Ovary (tissue), 9 donors: ENCODE data around the gene SPA17. TPM values are rescaled to one million over a fixed set of nuclear protein-coding genes. Genes with fewer than 3 reads are reported as not detected.

Source experiments
- DNase-seq, 5 donors: peaks; one replicate each; pipeline ENCODE4 v3.0.0-alpha.2; 2019 to 2020
- H3K27ac ChIP-seq, 2 donors: fragments of 200-600 bp; one replicate each; pipeline versions ENCODE4 v1.5.1 to v1.8.0; 2019 to 2022
- H3K27me3 ChIP-seq: fragments of 200-600 bp; one replicate; pipeline ENCODE4 v1.8.0; 2022
- H3K36me3 ChIP-seq: fragments of 200-600 bp; sonication (generic); one replicate; pipeline ENCODE4 v1.5.1; 2019
- H3K4me1 ChIP-seq: one replicate; pipeline ENCODE4 v1.8.1; 2013; ENCODE audit warnings: mild to moderate bottlenecking, moderate library complexity; ENCODE audit not compliant: insufficient read depth
- H3K4me3 ChIP-seq: fragments of 200-600 bp; sonication (generic); one replicate; pipeline ENCODE4 v1.5.1; 2017
- H3K9me3 ChIP-seq, 2 donors: fragments of 200-600 bp in 1 of 2; sonication (generic) in 1 of 2; one replicate each; pipeline versions ENCODE4 v1.5.1 to v1.8.1; 2013 to 2019; ENCODE audit warnings: mild to moderate bottlenecking in 1 of 2, moderate library complexity in 1 of 2
- EP300 ChIP-seq: sonication (generic); formaldehyde crosslinking; IDR thresholded peaks from one replicate; pipeline ENCODE4 v1.6.1; 2017; ENCODE audit warnings: antibody characterized with exemption
- POLR2A ChIP-seq: fragments of 450-650 bp; IDR thresholded peaks from one replicate; pipeline ENCODE4 v1.6.1; 2017; ENCODE audit warnings: antibody characterized with exemption, mild to moderate bottlenecking, moderate library complexity
- WGBS, 3 donors: extraction: QIAGEN DNeasy Blood & Tissue Kit in 1 of 3; methylation state at CpG; one replicate each; pipeline versions ENCODE4 v1.1.5 to v1.1.7; 2013 to 2017; 5-methylcytosine and 5-hydroxymethylcytosine counted together
- intact Hi-C, 4 donors: fragments of 100-400 bp; cut with DNase I; formaldehyde crosslinking; loops; one replicate each; pipeline versions ENCODE4 v1.11.0 to v1.15.1; 2022 to 2023
- polyA plus RNA-seq, 2 donors: library from polyadenylated mRNA; stranded (reverse); fragments of 200-250 nt in 1 of 2; fragments of 350-450 nt in 1 of 2; fragmentation: Illumina TruSeq in 1 of 2; extraction: RNeasy Lipid Tissue Mini Kit (QIAGEN cat#74804) in 1 of 2; gene quantifications; one replicate each; pipeline ENCODE4 v1.2.3, GENCODE V29; 2013 to 2014
- total RNA-seq, 7 donors: library from RNA; depleted of rRNA in 2 of 7; stranded (reverse); fragments of >200 nt in 2 of 7; fragmentation: NEBNext Ultra II Directional in 3 of 7; extraction: Animal tissue kit (Norgen Biotek cat#: 25700) in 3 of 7; gene quantifications; one replicate each; pipeline versions ENCODE4 v1.1.0 to v1.2.4, GENCODE V29; 2016 to 2023
- TF ChIP-seq, protein P1 (sequence below), 3 donors: fragments of 450-650 bp in 2 of 3; fragments of 200-600 bp in 1 of 3; IDR thresholded peaks; one replicate each; pipeline versions ENCODE4 v1.5.1 to v1.8.0; 2016 to 2022; ENCODE audit warnings: antibody characterized with exemption in 3 of 3, mild to moderate bottlenecking in 1 of 3
- donor health status: DM: no; HTN: no; CAD: no; lungs with moderate emphysema.
- donor health status: DM: no; HTN: no; CAD: no.
- donor health status: Bipolar disorder and iron deficiency.
- donor health status: DM: yes; HTN: yes; CAD: no.
- donor health status: DM: no; HTN: no; CAD: no.
- donor health status: DM: yes; HTN: yes; CAD: no.

The SPA17 gene
- total and polyA plus RNA-seq, 9 donors: 1.3 to 30.1 (median 3.0) TPM

GRCh38 chr11:124737638-124738305, 64.1 kb downstream of the SPA17 start:
- H3K36me3 ChIP-seq: no peaks in the 10 kb centered on the region
- no peaks in the 10 kb centered on the region for H3K27me3 ChIP-seq
- DNase-seq: no peak
- 81 to 86% (median 81%) methylated on average over 7 of the region's 7 CpGs for WGBS, 3 donors
- H3K27ac ChIP-seq: no peak overlapping the region
- intact Hi-C loops: no loop called here
- no peak overlapping the region for H3K4me3 ChIP-seq
- H3K9me3 ChIP-seq: no peaks in the 10 kb centered on the region
- no peak for TF ChIP-seq POLR2A
- TF ChIP-seq, protein P1, sequence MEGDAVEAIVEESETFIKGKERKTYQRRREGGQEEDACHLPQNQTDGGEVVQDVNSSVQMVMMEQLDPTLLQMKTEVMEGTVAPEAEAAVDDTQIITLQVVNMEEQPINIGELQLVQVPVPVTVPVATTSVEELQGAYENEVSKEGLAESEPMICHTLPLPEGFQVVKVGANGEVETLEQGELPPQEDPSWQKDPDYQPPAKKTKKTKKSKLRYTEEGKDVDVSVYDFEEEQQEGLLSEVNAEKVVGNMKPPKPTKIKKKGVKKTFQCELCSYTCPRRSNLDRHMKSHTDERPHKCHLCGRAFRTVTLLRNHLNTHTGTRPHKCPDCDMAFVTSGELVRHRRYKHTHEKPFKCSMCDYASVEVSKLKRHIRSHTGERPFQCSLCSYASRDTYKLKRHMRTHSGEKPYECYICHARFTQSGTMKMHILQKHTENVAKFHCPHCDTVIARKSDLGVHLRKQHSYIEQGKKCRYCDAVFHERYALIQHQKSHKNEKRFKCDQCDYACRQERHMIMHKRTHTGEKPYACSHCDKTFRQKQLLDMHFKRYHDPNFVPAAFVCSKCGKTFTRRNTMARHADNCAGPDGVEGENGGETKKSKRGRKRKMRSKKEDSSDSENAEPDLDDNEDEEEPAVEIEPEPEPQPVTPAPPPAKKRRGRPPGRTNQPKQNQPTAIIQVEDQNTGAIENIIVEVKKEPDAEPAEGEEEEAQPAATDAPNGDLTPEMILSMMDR (IDR thresholded peaks at IDR 0.05): no peak
- TF ChIP-seq EP300: no peak
- peaks cover 2% of the 10 kb centered on the region for H3K4me1 ChIP-seq

DNA sequence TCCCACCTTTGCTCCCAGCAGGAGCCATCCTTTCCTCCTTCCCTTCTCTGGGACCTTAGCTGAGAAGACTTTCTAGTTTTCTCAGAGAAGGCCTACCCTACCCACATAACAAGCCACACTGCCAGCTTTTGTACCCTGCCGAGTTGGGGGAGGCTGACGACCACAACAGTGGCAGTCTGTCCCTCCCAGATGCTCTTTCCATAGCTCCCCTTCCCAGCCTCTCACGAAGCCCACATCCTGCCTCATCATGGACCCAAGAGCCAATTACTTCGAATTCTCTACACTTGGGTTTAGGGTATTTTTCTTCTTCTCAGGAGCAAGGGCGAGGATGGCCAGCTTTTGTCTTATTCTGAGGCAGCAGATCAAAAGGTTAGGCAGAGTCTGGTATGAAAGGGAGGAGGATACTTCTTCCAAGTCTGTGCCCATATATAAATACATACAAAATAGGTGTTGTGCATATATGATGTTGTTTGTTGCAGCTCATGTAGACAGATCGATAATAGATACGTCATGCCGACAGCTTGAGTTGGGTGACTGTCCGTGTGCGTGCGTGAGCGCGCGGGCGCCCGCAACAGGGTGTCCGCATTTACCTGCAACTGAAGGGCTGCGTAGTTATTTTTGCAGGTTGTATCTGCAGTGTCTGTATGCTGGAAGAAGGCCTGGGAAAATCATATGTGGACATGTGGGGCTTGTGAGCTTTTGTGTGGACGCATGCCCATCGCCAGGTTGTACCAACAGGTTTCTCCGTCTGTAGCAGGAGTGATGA, 65.2 kb downstream of the SPA17 start:
- H3K9me3 ChIP-seq: no peaks in the 10 kb centered on the region
- H3K4me3 ChIP-seq: no peak overlapping the region
- H3K36me3 ChIP-seq: no peaks in the 10 kb centered on the region
- peaks cover 2% of the 10 kb centered on the region for H3K4me1 ChIP-seq
- intact Hi-C loops: no loop called here
- DNase-seq: no peak
- no peaks in the 10 kb centered on the region for H3K27me3 ChIP-seq
- WGBS, 3 donors: 79 to 86% (median 79%) methylated on average over 21 of the region's 21 CpGs
- no peak overlapping the region for H3K27ac ChIP-seq
- TF ChIP-seq, protein P1 (IDR thresholded peaks at IDR 0.05): no peak
- TF ChIP-seq EP300: no peak
- TF ChIP-seq POLR2A: no peak

GRCh38 chr11:124739479-124740276, 66.0 kb downstream of the SPA17 start, which contains the start of gene NRGN:
Gene NRGN, plus strand, starts transcription at chr11:124739942. Its CDS starts 143 bp downstream, at chr11:124740085.
- Histone ChIP-seq H3K36me3 (no peaks in the 10 kb centered on the region), H3K4me3 (peak within 1 kb of the TSS; percentile 41), H3K27me3 (no peaks in the 10 kb centered on the region), H3K9me3 (no peaks in the 10 kb centered on the region), H3K4me1 (peaks cover 2% of the 10 kb centered on the region), H3K27ac (no peak within 1 kb of the TSS)
- DNase-seq: peak; percentile 85 to 94 (median 90)
- WGBS, 3 donors: 1% methylated on average over 58 to 59 of the region's 59 CpGs
- intact Hi-C loops: no loop called here
- TF ChIP-seq EP300: no peak
- TF ChIP-seq, protein P1 (IDR thresholded peaks at IDR 0.05): no peak

DNA sequence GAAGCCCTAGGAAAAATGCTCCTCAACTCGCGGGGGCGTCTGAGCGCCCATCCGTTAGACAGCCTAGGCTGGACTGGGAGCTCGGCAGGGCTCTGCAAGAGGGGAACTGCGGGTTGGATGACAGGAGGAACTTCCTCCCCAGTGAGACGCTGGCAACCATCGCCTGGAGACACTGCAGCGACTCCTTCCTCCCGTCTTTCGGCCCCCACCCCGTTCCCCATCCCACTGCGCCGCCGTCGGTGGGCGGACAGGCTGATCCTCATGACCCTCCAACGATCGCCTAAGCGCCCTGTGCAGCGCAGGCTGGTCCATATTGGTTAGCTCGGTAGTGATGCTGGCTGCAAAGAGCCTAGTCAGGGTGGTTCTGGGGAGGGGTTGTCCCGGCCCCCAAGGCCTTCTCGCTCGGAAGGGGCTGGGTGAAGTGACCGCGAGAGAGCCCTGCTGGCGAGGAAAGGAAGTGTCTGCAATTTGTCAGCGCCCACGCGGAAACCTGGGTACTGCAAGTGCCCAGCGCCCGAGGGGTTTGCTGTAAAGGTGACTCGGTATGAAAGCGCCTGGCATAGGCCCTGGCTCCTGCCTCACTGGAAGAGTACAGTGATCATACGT, 66.7 kb downstream of the SPA17 start:
- Histone ChIP-seq H3K9me3 (no peaks in the 10 kb centered on the region), H3K36me3 (no peaks in the 10 kb centered on the region), H3K4me3 (peak overlapping the region; percentile 41), H3K27ac (no peak overlapping the region), H3K27me3 (no peaks in the 10 kb centered on the region), H3K4me1 (peaks cover 2% of the 10 kb centered on the region)
- WGBS, 3 donors: 1 to 2% (median 1%) methylated on average over 35 to 37 of the region's 37 CpGs
- peak in 1 of 5 donors; percentile 37 for DNase-seq
- TF ChIP-seq, protein P1 (IDR thresholded peaks at IDR 0.05): peak in 1 of 3 donors; percentile 10
- TF ChIP-seq POLR2A: no peak
- intact Hi-C loops: no loop called here
